HCT116 (cell line): ENCODE results near the gene MXD1. TPM values are rescaled to one million over a fixed set of nuclear protein-coding genes. Genes with fewer than 3 reads are reported as not detected.

Source experiments
- ATAC-seq: fragments of 200-7000 bp; cut with Tn5 transposase; 2 replicates; pipeline ENCODE4 v1.9.1; 2020; ENCODE audit warnings: mild to moderate bottlenecking, moderate library complexity
- BruUV-seq: library from RNA; stranded (reverse); fragments of 400-500 nt; replicated peaks from 2 replicates; lab custom pipeline; 2021; lab: Mats Ljungman, UMichigan
- CTCF ChIA-PET: fragments of 300-600 bp; sonication (Branson Sonifier 250); formaldehyde crosslinking; loops from one replicate; lab custom pipeline; 2021; ENCODE audit warnings: antibody characterized with exemption; lab: Charles Lee
- POLR2A ChIA-PET: fragments of 300-600, 350-600 bp; sonication (Branson Sonifier 250); formaldehyde crosslinking; loops from one replicate; lab custom pipeline; 2021; ENCODE audit warnings: antibody characterized with exemption; lab: Charles Lee
- RAD21 ChIA-PET, 2 experiments: fragments of 300-600 bp; sonication (Branson Sonifier 250); formaldehyde crosslinking; loops; one replicate each; lab custom pipeline; 2023; ENCODE audit warnings: low total read pairs in 2 of 2; ENCODE audit not compliant: uncharacterized antibody in 2 of 2, unreplicated experiment in 2 of 2, low non-redundant PET in 1 of 2; lab: Charles Lee
- DNase-seq: peaks from one replicate; pipeline ENCODE4 v3.0.0-alpha.2; 2010; ENCODE audit warnings: low read depth, low spot score
- H2AFZ ChIP-seq: fragments of 200-600 bp; shearing (Covaris generic), sonication (generic); 2 replicates; pipeline ENCODE4 v1.6.1; 2017; ENCODE audit warnings: low read depth, mixed run types, mixed read lengths, antibody characterized with exemption, low read length; ENCODE audit not compliant: poor library complexity, severe bottlenecking
- H3K27ac ChIP-seq: 2 replicates; pipeline ENCODE4 v1.5.1; 2012; ENCODE audit warnings: low read depth, low read length
- H3K27me3 ChIP-seq: fragments of 200-600 bp; sonication (generic); 2 replicates; pipeline ENCODE4 v1.6.1; 2016; ENCODE audit warnings: mixed run types, low read length, mixed read lengths; ENCODE audit not compliant: insufficient read depth
- H3K36me3 ChIP-seq, 2 experiments: fragments of 200-500 bp in 1 of 2; fragments of 200-600 bp in 1 of 2; sonication (Bioruptor generic) in 1 of 2; sonication (generic) in 1 of 2; 2 replicates each; pipeline versions ENCODE4 v1.5.1 to v1.6.1; 2014 to 2016; ENCODE audit warnings: low read length in 2 of 2, inconsistent platforms in 1 of 2, mixed read lengths in 1 of 2, mixed run types in 1 of 2; ENCODE audit not compliant: insufficient read depth in 2 of 2, control insufficient read depth in 1 of 2
- H3K4me1 ChIP-seq, 2 experiments: fragments of 200-600 bp in 1 of 2; sonication (generic) in 1 of 2; 2 replicates each; pipeline versions ENCODE4 v1.5.1 to v1.6.1; 2012 to 2017; ENCODE audit warnings: low read length in 2 of 2, inconsistent platforms in 1 of 2, mild to moderate bottlenecking in 1 of 2, mixed read lengths in 1 of 2, mixed run types in 1 of 2, moderate library complexity in 1 of 2; ENCODE audit not compliant: insufficient read depth in 2 of 2, control insufficient read depth in 1 of 2
- H3K4me2 ChIP-seq: fragments of 200-600 bp; sonication (generic); 2 replicates; pipeline ENCODE4 v1.6.1; 2017; ENCODE audit warnings: mixed run types, low read length, mixed read lengths
- H3K4me3 ChIP-seq, 2 experiments: fragments of 200-600 bp in 1 of 2; sonication (generic) in 1 of 2; replicated peaks in 1 of 2; 2 replicates each; pipeline ENCODE4 v1.5.1; 2011 to 2016; ENCODE audit warnings: low read length in 2 of 2, control low read depth in 1 of 2, low read depth in 1 of 2, mild to moderate bottlenecking in 1 of 2, mixed read lengths in 1 of 2, mixed run types in 1 of 2
- H3K79me2 ChIP-seq: fragments of 200-600 bp; sonication (generic); 2 replicates; pipeline ENCODE4 v1.6.1; 2017; ENCODE audit warnings: mild to moderate bottlenecking, mixed run types, low read length, moderate library complexity, mixed read lengths; ENCODE audit not compliant: insufficient read depth
- H3K9ac ChIP-seq: fragments of 200-600 bp; sonication (generic); 2 replicates; pipeline ENCODE4 v1.6.1; 2016; ENCODE audit warnings: low read length, mixed read lengths
- H3K9me2 ChIP-seq: fragments of 200-600 bp; sonication (generic), shearing (Covaris generic); 2 replicates; pipeline ENCODE4 v1.6.1; 2017; ENCODE audit warnings: mixed run types, mild to moderate bottlenecking, moderate library complexity; ENCODE audit not compliant: insufficient read depth
- H3K9me3 ChIP-seq, 2 experiments: fragments of 200-500 bp in 1 of 2; fragments of 200-600 bp in 1 of 2; sonication (Bioruptor generic) in 1 of 2; sonication (generic) in 1 of 2; 2 replicates each; pipeline ENCODE4 v1.6.1; 2014 to 2017; ENCODE audit warnings: low read length in 2 of 2, mixed read lengths in 2 of 2, inconsistent platforms in 1 of 2, low read depth in 1 of 2, mild to moderate bottlenecking in 1 of 2, mixed run types in 1 of 2, moderate library complexity in 1 of 2; ENCODE audit not compliant: control insufficient read depth in 1 of 2, insufficient read depth in 1 of 2
- H4K20me1 ChIP-seq: fragments of 200-600 bp; sonication (generic), shearing (Covaris generic); 2 replicates; pipeline ENCODE4 v1.6.1; 2017; ENCODE audit warnings: mixed run types, mild to moderate bottlenecking, moderate library complexity; ENCODE audit not compliant: insufficient read depth
- CEBPB ChIP-seq: IDR thresholded peaks from 2 replicates; pipeline ENCODE4 v1.6.1; 2012; ENCODE audit warnings: low read depth
- CTCF ChIP-seq, 3 experiments: fragments of 200-600 bp in 1 of 3; sonication (generic) in 1 of 3; IDR thresholded peaks in 2 of 3; conservative IDR thresholded peaks in 1 of 3; 2 replicates each; pipeline ENCODE4 v1.5.1; 2012 to 2017; ENCODE audit warnings: low read depth in 2 of 3, low read length in 2 of 3, antibody characterized with exemption in 1 of 3, borderline replicate concordance in 1 of 3, control low read depth in 1 of 3, mild to moderate bottlenecking in 1 of 3, mixed read lengths in 1 of 3, mixed run types in 1 of 3, moderate library complexity in 1 of 3; ENCODE audit not compliant: insufficient read depth in 1 of 3
- MAX ChIP-seq: IDR thresholded peaks from 2 replicates; pipeline ENCODE4 v1.6.1; 2012
- POLR2AphosphoS5 ChIP-seq: IDR thresholded peaks from 2 replicates; pipeline ENCODE4 v1.6.1; 2011; ENCODE audit warnings: mild to moderate bottlenecking, low read depth, low read length, moderate library complexity
- REST ChIP-seq: IDR thresholded peaks from 2 replicates; pipeline ENCODE4 v1.6.1; 2012; ENCODE audit warnings: low read depth
- SIN3A ChIP-seq: IDR thresholded peaks from 2 replicates; pipeline ENCODE4 v1.6.1; 2012; ENCODE audit warnings: low read depth
- ZFX ChIP-seq: fragments of 450-650 bp; IDR thresholded peaks from 2 replicates; pipeline ENCODE4 v1.6.1; 2017
- intact Hi-C: fragments of 100-400 bp; cut with micrococcal nuclease; formaldehyde crosslinking; loops from 2 replicates; pipeline ENCODE4 v1.10.0; 2022
- total RNA-seq: library from RNA; stranded (reverse); gene quantifications from one replicate; pipeline ENCODE4 v1.2.1, GENCODE V29; 2021; ENCODE audit not compliant: unreplicated experiment

Gene MXD1
- total RNA-seq, 1 experiment from 2014 or later: 10.3 TPM

DNA sequence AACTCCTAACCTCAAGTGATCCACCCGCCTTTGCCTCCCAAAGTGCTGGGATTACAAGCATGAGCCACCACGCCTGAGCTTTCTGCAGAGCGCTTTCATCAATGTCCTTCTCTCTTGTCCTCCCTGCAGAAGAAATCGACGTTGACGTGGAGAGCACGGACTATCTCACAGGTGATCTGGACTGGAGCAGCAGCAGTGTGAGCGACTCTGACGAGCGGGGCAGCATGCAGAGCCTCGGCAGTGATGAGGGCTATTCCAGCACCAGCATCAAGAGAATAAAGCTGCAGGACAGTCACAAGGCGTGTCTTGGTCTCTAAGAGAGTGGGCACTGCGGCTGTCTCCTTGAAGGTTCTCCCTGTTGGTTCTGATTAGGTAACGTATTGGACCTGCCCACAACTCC, 23.1 kb downstream of the MXD1 start (continued):
- TF ChIP-seq MAX (no peak), CTCF (IDR thresholded peaks at IDR 0.05 in 2 of 3, conservative IDR thresholded peaks at IDR 0.05 in 1 of 3; ENCODE audit: borderline replicate concordance in 1 of 3, insufficient read depth in 1 of 3, low read depth in 2 of 3, low read length in 2 of 3) (no peak)

DNA sequence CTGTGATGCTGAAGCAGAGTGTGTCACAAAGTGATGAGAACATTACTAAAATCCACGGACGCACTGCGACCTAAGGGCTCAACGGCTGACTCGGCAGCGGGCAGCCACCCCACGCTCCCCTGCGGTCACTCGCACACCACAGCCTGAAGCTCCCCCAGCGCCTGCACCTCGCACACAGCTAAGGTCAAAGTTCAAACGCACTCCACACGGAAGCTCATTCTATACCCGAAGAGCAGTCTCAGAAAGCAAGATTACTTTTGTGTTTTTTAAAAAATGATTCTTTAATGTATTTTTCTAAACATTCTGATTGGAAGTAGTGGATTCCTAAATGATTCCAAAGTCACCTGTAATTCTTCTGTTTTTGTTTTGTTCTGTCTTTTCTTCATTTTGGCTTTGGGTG, 24.8 kb downstream of the MXD1 start:
- 0 out of 4 replicates have a peak, but pooled peaks cover 0 to 3% of the 10 kb centered on the region in 2 experiments for H3K4me1 ChIP-seq
- no peaks in the 10 kb centered on the region for H3K9me2 ChIP-seq
- H3K4me3 ChIP-seq: no peak overlapping the region
- intact Hi-C loops: no loop called here
- no peak overlapping the region for H3K27ac ChIP-seq
- no peaks in the 10 kb centered on the region for H3K9me3 ChIP-seq
- no peaks in the 10 kb centered on the region; a peak in 1 of 4 replicates for H3K36me3 ChIP-seq
- H3K27me3 ChIP-seq: no peaks in the 10 kb centered on the region
- no peaks in the 10 kb centered on the region for H4K20me1 ChIP-seq
- CTCF ChIA-PET: no interaction called here
- no peak for ATAC-seq
- RAD21 ChIA-PET: no interaction called here
- no peaks in the 10 kb centered on the region for H3K79me2 ChIP-seq
- no peak overlapping the region for H3K9ac ChIP-seq
- POLR2A ChIA-PET: no interaction called here
- H2AFZ ChIP-seq: no peak overlapping the region
- no TSS peak for BruUV-seq
- no peak for DNase-seq
- no peak overlapping the region for H3K4me2 ChIP-seq
- no peak for TF ChIP-seq SIN3A
- TF ChIP-seq POLR2AphosphoS5: no peak
- TF ChIP-seq CEBPB: no peak
- TF ChIP-seq REST: no peak
- TF ChIP-seq ZFX: no peak
